LNCAP (cell line): ENCODE measurements around the gene SP4.

Source experiments
- TF ChIP-seq, protein P1 (sequence below): fragments of 450-650 bp; IDR thresholded peaks from 2 replicates; pipeline ENCODE4 v1.5.1; 2017; ENCODE audit warnings: mild to moderate bottlenecking

The SP4 gene

DNA sequence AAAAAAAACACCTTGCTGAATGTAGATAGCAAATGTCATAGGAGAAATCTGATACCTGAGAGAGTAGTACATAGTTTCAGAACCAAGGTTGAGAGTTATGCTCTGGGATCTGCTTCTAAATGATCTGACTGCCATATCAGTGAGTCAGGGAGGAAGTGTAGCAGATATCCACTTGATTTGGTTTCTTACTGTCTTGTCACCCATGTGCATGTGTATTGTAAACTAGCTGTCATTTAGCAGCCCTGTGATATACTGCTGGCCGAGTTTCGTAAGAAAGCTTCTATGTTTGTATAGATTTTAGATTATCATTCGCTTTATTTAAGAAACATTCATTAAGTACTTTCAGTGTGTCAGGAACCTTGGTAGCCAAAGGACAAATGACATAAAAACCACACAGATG lies 42.0 kb downstream of the SP4 start:
- TF ChIP-seq, protein P1, sequence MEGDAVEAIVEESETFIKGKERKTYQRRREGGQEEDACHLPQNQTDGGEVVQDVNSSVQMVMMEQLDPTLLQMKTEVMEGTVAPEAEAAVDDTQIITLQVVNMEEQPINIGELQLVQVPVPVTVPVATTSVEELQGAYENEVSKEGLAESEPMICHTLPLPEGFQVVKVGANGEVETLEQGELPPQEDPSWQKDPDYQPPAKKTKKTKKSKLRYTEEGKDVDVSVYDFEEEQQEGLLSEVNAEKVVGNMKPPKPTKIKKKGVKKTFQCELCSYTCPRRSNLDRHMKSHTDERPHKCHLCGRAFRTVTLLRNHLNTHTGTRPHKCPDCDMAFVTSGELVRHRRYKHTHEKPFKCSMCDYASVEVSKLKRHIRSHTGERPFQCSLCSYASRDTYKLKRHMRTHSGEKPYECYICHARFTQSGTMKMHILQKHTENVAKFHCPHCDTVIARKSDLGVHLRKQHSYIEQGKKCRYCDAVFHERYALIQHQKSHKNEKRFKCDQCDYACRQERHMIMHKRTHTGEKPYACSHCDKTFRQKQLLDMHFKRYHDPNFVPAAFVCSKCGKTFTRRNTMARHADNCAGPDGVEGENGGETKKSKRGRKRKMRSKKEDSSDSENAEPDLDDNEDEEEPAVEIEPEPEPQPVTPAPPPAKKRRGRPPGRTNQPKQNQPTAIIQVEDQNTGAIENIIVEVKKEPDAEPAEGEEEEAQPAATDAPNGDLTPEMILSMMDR = no peak

GRCh38 chr7:21472029-21472428 lies 44.1 kb downstream of the SP4 start:
- TF ChIP-seq, protein P1 = no peak

DNA sequence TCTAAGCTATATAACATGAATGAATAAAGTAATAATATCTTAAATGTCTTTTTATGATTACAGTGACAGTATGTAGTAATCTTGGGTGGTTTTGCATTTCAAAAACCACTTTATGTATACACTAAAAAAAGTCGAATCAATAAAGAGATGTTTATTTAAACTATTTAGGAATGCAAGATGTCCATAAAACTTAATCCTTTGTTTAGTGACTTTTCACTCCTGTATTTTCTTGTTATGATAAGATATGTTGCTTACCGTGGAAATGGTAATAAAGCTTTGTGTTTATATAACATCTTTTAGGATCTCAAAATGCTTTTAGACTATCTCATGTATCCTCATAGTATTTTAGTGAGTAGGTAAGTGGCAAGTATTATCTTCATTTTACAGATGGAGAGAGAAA lies 48.5 kb downstream of the SP4 start:
- TF ChIP-seq, protein P1 = no peak

DNA sequence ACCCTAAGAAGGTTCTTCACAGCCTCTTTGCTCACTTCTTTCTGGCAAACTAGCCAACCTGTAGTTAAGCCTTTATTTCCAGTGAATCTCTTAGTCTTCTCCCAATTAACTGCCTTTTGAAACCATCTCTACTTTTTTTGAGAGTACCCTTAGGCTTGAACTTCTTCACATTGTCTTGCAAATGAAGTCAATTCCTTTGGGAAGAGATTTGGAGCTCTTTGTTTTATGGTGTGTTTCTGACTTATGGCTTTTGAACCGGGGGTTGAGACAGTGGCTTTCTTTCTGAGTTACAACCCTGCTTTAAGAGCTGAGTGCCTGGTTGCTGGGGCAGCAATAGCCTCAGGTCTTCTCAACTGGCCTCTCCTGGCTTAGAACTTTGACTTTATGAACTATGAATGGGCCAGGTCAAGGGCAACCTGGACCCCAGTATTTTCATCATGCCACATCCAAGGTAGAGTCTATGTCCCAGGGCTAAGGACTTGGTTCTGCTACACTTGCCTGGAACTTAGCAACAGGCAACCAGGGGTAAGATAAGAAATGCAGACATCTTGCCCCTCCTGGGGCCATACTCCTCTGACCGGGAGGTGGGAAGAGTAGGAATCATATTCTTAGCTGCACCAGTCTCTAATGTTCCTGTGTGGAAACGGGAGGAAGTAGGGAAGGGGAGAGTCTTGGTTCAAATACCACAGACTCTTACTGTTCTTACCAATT lies 53.0 kb downstream of the SP4 start:
- TF ChIP-seq, protein P1 = no peak

DNA sequence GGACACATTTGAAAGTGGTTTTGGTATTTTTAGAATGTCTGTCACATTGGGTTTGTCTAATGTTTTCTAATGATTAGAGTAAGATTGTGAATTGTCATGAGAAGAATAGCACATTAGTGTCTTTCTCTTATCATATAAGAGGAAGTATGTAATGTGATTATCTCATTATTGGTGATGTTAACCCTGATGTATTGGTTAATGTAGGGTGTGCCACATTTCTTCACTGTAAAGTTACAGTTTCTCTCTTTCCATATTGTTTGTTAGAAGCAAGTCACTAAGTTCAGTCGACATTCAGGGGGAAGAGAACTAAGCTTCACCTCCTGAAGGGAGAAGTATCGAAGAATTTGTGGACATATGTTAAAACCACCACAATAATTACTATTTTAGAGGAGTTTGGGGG lies 58.6 kb downstream of the SP4 start:
- TF ChIP-seq, protein P1 = no peak

DNA sequence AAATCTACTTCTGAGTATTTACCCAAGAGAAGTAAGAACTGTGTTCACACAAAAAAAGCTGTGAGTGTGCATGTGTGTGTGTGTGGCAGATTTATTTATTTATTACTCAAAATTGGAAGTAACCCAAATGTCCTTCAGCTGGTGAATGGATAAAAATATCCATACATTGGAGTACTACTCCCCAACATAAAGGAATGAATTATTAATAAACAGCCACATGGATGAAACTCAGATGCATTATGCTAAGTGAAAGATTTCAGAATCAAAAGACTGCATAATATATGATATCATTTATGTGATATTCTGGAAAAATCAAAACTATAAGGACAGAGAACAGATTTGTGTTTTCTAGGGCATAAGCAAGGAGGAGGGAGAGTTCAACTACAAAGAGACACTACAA lies 67.8 kb downstream of the SP4 start:
- TF ChIP-seq, protein P1 = no peak

- TF ChIP-seq, protein P1 = no peak
These were observed 69.2 kb downstream of the SP4 start for GRCh38 chr7:21497072-21497471.
